K562 (cell line): ENCODE data around the gene BSCL2.

Experiments
- CTCF ChIP-seq, 3 experiments: IDR thresholded peaks in 2 of 3; conservative IDR thresholded peaks in 1 of 3; 2 replicates each; pipeline ENCODE4 v1.5.1; 2011 to 2012; ENCODE audit warnings: low read length in 3 of 3, mild to moderate bottlenecking in 3 of 3, control low read depth in 2 of 3, improper control_type of control experiment in 1 of 3, inconsistent platforms in 1 of 3, low read depth in 1 of 3, mixed read lengths in 1 of 3, moderate library complexity in 1 of 3; ENCODE audit not compliant: insufficient read depth in 2 of 3
- GMEB1 ChIP-seq: fragments of 250-450 bp; sonication (Bioruptor Pico); IDR thresholded peaks from 2 replicates; pipeline ENCODE4 v1.4.0; 2020; ENCODE audit warnings: mild to moderate bottlenecking
- NCOA2 ChIP-seq, 2 experiments: fragments of 450-650 bp; IDR thresholded peaks; 2 replicates each; pipeline ENCODE4 v1.6.1; 2018; ENCODE audit warnings: mild to moderate bottlenecking in 2 of 2, moderate library complexity in 1 of 2; ENCODE audit not compliant: partially characterized antibody in 2 of 2
- PBX2 ChIP-seq, 2 experiments: IDR thresholded peaks in 1 of 2; conservative IDR thresholded peaks in 1 of 2; 2 replicates each; pipeline ENCODE4 v1.6.1; 2016; ENCODE audit warnings: low read depth in 2 of 2, mild to moderate bottlenecking in 1 of 2, missing compliant biosample characterization in 1 of 2, missing genetic modification characterization in 1 of 2, moderate library complexity in 1 of 2
- RBFOX2 ChIP-seq: fragments of 200-400 bp; formaldehyde crosslinking; IDR thresholded peaks from 2 replicates; pipeline ENCODE4 v1.6.1; 2017; ENCODE audit warnings: low read depth, mild to moderate bottlenecking, low read length, moderate library complexity
- SIN3A ChIP-seq, 2 experiments: fragments of 150-350 bp in 1 of 2; IDR thresholded peaks; 2 replicates each; pipeline ENCODE4 v1.6.1; 2011 to 2016; ENCODE audit warnings: borderline replicate concordance in 2 of 2, low read depth in 2 of 2, low read length in 2 of 2, mild to moderate bottlenecking in 2 of 2, moderate library complexity in 2 of 2; ENCODE audit not compliant: control insufficient read depth in 1 of 2
- ZNF407 ChIP-seq: fragments of 450-650 bp; IDR thresholded peaks from 2 replicates; pipeline ENCODE4 v1.6.1; 2016; ENCODE audit warnings: low read depth

- no peak for TF ChIP-seq GMEB1
- no peak for TF ChIP-seq CTCF (IDR thresholded peaks at IDR 0.05 in 2 of 3, conservative IDR thresholded peaks at IDR 0.05 in 1 of 3; ENCODE audit: insufficient read depth in 2 of 3, low read depth in 1 of 3, low read length in 3 of 3)
- TF ChIP-seq PBX2 (CRISPR knock-in tag; IDR thresholded peaks at IDR 0.05; ENCODE audit: low read depth): no peak
- no peak for TF ChIP-seq PBX2 (tag; conservative IDR thresholded peaks at IDR 0.05; ENCODE audit: low read depth)
- TF ChIP-seq SIN3A (IDR thresholded peaks at IDR 0.05; ENCODE audit: borderline replicate concordance in 2 of 2, control insufficient read depth in 1 of 2, low read depth in 2 of 2, low read length in 2 of 2): no peak
- no peak for TF ChIP-seq NCOA2 (IDR thresholded peaks at IDR 0.05; ENCODE audit: partially characterized antibody in 2 of 2)
- no peak for TF ChIP-seq ZNF407
- no peak for TF ChIP-seq RBFOX2
Observed at GRCh38 chr11:62708793-62709192, 1.6 kb upstream of the BSCL2 start.
